NCI-H82 (cell line): ENCODE results near the gene COPS6.
A peak's percentile ranks its signal among the peaks of the same experiment; 100 is the strongest.

Experiments used
- DNase-seq: peaks from one replicate; lab custom pipeline; 2025; lab: John Stamatoyannopoulos, UW

The COPS6 gene

GRCh38 chr7:100088621-100089457, at the start of gene COPS6:
Gene COPS6, plus strand, starts transcription at chr7:100088969. Its CDS starts 22 bp downstream, at chr7:100088991.
- peak; percentile 73 for DNase-seq

- no peak for DNase-seq
Observed at GRCh38 chr7:100040575-100040974, 48.2 kb upstream of the COPS6 start.

GRCh38 chr7:100044718-100045117, 44.1 kb upstream of the COPS6 start:
- DNase-seq: peak; percentile 17

- DNase-seq: no peak
Observed at GRCh38 chr7:100048680-100049079, 40.1 kb upstream of the COPS6 start.

GRCh38 chr7:100049441-100050291, 39.1 kb upstream of the COPS6 start, which contains the start of gene ZSCAN21:
Gene ZSCAN21, plus strand, starts transcription at chr7:100049774. Its CDS starts 7,233 bp downstream, at chr7:100057007.
- DNase-seq: peak; percentile 87

GRCh38 chr7:100051611-100052010, 37.2 kb upstream of the COPS6 start:
- no peak for DNase-seq

- DNase-seq: peak; percentile 79
Observed at GRCh38 chr7:100053215-100053614, 35.6 kb upstream of the COPS6 start.

GRCh38 chr7:100057006-100057405, 31.8 kb upstream of the COPS6 start:
- DNase-seq: no peak

GRCh38 chr7:100059251-100059739, 29.5 kb upstream of the COPS6 start:
- DNase-seq: no peak

- DNase-seq: no peak
Observed at GRCh38 chr7:100061518-100062193, 27.1 kb upstream of the COPS6 start.

GRCh38 chr7:100063376-100063775, 25.4 kb upstream of the COPS6 start:
- DNase-seq: no peak

GRCh38 chr7:100064162-100064561, 24.6 kb upstream of the COPS6 start:
- DNase-seq: no peak

GRCh38 chr7:100065452-100066186, 23.1 kb upstream of the COPS6 start:
- no peak for DNase-seq

- no peak for DNase-seq
Observed at GRCh38 chr7:100066953-100067352, 21.8 kb upstream of the COPS6 start.

GRCh38 chr7:100069991-100070390, 18.8 kb upstream of the COPS6 start:
- DNase-seq: no peak

- DNase-seq: no peak
Observed at GRCh38 chr7:100071018-100071723, 17.6 kb upstream of the COPS6 start.

GRCh38 chr7:100072462-100072861, 16.3 kb upstream of the COPS6 start:
- no peak for DNase-seq

- no peak for DNase-seq
Observed at GRCh38 chr7:100074841-100075240, 13.9 kb upstream of the COPS6 start.

- no peak for DNase-seq
Observed at GRCh38 chr7:100075418-100075817, 13.4 kb upstream of the COPS6 start.

- DNase-seq: no peak
Observed at GRCh38 chr7:100077205-100077604, 11.6 kb upstream of the COPS6 start.
